Renal cortex interstitium (tissue), 11 donors: Measurements from ENCODE around the gene CTU2. TPM values are rescaled to one million over a fixed set of nuclear protein-coding genes. Genes with fewer than 3 reads are reported as not detected.

Source experiments
- DNase-seq, 11 donors: peaks; one replicate each; pipeline ENCODE4 v3.0.0-alpha.2; 2013; ENCODE audit warnings: low read depth in 9 of 11, low spot score in 4 of 11; ENCODE audit errors: extremely low read depth in 1 of 11
- polyA plus RNA-seq, 3 donors: library from polyadenylated mRNA; unstranded; fragments of 120-200 nt; gene quantifications; one replicate each; pipeline ENCODE4 v1.2.1, GENCODE V29; 2013; ENCODE audit not compliant: insufficient read length in 3 of 3

CTU2 gene
- polyA plus RNA-seq, 3 donors, result 10.1 to 17.8 (median 13.3) TPM

DNA sequence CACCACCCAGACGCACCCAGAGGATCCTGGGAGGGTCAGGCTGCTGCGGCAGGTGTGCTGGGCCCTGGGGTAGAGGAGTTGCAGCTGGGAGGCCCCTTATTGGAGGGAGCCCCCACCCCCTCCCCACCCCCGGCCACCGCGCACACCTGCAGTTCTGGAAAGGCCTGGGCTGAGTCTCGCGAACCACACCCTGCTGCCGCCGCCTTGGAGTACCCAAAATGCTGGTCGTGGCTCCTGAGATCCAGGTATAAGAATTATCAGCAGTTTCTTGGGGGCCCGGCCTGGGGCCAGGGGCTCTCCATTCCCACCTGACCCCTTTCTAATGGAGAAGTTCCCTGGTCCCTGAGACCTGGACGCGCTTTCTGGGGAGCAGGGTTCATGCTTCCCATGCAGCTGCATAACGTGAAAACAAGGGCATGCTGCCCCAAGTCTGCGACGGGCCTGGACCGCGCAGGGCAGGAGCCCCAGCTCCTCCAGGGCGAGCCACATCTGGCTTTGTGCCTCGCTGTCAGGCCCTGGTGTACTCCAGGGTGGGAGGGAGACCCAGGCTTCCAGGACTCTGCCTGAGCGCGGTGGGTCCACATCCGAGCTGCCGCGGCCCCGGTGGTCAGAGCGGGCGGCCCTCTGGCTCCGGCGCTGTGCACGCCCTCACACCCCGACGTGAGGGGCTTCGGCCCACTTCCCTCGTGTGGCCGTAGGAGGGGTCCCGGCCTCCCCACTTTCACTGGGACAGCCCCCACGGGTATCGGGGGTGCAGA is 12.7 kb upstream of the CTU2 start:
- DNase-seq, result no peak

DNA sequence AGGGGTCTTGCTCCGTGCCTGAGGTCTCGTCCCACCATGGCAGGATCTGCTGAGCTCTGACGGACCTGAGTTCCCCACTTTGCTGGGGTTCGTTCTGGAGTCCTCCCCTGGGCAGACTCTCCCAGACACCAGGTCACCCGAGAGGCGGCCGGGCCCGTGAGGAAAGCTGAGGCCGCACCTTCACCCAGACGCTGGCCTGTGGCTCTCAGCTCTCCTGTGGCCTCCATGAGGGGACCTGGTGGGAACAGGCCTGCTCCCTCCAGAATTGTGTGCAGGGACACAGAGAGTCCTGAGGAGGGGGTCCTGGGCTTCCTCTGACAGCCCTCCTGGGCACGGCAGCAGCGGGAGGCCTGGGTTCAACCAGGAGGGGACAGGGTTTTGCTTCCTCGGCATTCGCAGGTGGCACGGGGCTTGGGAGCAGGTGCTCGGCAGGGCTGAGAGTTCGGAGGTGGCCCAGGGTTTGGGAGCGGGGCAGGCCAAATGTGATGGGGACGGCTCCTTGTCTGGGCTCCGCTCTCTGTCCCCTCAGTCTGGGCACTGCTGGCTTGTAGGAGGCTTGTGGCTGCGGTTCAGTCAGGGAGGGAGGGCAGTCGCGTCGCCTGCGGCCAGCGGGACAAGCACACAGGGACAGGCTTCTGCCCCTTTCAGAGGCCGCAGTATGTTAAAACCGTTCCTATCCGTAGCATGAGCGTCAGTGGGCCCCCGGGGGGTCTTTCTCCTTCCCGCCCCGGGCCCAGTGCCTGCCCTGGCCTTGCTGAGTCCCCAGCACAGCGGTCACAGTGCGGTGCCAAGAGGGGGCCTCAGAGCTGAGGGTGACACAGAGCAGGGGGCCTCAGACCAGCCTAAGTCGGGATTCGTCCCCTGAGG is 11.8 kb upstream of the CTU2 start:
- DNase-seq, result no peak

DNA sequence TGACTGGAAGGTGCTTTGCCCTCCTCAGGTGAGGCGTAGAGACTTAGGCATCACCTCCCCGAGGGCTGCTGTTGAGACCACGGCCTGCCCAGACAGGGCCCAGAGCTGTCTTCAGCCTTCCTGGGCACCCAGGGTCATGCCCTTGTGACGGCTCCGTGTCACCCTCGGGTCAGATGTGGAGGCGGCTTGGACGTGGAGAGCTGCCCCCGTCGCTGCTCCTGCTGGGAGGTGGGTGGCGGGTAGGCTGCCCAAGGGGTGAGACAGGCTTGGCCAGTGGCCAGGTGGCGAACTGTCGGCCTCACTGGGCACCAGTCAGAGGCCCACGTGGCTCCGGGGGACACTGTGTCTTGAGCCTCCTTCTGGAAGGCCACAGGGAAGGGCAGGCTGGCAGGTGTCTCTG is 11.1 kb upstream of the CTU2 start:
- no peak for DNase-seq

DNA sequence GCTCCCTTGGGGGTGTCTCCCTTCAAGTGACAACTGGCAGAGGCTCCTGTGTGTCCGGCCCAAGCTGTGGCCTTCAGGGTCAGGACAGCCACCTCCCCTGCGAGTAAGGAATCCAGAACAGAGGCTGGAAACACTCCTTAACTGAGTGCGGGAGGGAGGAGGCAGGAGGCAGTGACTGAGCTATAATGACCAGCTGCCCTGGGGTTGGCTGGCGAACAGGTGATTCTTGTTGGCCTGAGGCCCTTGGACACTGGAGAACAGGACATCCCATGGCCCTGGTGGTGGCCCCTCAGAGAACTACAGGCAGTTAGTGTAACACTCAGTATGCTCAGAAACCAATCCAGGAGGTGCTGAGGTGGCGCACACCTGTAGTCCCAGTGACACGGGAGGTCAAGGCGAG is 10.6 kb upstream of the CTU2 start:
- DNase-seq, result no peak

DNA sequence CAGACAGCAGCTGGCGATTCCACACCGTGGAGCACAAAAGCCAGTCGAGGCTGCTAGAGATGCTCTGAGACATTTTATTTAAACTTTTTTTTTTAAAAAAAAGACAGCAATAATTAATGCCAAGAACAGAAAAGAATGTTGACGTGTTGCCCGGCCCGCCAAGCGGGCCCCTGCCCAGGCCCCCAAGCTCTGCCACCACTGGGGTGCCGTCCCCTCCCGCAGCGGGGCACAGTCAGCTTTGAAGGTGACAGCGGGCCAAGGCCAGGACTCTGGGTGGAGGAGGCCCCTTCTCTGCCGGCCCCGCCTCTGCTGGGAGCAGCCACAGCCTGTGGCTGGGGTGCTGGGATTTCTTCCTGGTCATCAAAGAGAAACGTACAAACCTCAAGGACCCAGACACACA is 9.9 kb upstream of the CTU2 start:
- DNase-seq, result no peak

DNA sequence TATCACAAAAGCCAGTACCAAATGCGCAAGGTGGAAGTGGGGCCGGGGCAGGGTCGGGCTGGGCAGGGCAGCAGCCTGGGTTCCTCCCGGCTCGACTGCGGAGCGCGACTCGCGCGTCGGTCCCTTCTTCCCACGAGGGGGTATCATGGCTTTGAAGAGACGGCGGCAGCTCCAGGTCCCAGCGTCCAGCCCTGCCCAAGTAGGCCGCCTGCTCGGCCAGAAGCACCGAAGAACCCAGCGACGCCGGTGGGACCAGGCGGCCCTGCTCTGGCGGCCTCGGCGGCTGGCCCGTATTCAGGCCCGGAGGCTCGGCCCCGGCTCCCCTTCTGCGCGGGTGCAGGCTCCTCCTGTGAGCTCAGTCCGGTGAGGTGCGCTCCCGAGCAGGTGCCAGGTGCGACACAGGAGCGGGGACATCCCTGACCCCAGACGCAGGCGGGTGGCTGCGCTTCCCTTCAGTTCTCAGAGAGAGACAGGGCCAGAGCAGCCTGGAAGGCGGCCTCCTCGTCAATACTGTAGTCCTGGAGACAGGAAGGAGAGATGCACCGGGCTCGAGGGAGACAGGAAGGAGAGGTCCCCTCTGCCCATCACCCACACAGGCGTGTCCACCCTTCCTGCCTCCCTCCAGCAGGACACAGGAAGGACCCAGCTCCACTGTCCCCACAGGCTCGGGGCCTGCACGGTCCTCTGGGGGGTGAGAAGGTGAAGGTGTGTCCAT is 9.0 kb upstream of the CTU2 start:
- no peak for DNase-seq

DNA sequence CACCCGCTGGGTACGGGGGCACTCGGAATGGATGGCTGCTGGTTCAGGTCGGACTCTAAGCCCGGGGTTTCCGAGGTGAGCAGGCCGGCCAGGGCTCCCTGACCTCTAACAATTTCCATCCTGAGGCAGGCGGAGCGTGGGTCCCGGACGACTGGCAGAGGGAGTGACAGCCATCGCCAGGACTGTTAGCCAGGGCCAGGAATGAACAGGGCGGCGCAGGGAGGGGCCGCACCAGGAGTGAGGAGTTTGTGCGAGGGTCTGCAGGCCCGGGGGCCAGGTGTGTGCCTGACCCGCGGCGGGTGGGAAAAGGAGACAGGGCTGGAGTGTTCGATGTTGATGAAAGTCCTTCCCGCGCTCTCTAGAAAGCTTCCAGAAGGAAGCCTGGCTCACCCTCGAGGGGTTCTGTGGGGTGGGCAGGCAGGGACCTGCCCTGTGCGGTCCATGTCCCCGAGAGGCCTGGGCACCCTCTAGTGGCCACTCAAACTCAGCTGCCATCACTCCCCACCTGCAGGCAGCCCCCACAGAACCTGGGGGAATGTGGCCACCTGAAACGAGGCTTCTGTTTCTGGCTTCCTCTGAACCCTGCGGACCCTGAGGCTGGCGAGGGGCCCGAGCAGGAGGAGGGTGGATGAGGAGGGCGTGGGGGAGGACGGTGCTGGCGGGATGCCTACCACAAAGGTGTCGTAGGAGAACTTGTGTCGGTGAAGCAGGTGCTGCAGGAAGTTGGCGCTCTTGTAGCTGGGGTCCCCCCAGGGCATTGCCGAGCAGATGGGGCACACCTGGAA is 8.3 kb upstream of the CTU2 start:
- no peak for DNase-seq

DNA sequence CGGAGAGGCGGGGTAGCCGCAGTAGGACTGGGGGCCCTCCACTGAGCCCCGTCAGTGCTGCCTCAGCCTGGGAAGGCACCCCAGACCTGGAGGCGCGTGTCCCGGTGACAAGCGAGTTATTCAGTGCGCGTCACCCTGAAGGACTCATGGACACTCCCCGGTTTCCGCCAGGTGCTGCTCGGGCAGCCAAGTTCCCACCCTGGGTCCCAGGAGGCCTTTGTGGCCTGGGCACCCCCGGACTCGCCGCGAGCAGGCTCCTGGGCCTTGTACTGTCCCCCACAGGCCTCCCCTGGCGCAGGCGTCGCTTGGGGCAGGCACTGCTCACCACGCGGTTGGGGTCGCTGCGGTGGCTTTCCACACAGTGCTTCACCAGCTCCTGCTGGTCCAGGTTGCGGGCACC is 7.7 kb upstream of the CTU2 start:
- DNase-seq, result no peak

DNA sequence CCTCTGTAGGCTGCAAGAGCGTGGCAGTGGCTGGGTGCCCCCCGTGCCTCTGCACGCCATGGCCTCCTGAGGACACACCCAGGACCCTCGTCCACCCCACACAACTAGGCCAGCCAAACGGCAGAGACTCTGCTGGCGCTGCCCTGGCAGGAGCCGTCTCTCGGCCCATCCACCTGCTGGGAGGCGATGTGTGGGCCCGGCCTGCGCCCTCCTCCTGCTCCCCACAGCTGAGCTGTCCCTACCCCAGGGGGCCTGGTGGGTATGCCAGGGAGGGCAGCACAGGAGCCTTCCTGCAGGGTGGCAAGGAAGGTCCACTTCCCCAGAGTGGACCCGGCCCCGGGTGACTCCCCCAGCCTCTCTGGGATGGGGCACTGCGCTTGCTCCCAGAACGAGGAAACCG is 7.1 kb upstream of the CTU2 start:
- DNase-seq, result no peak

DNA sequence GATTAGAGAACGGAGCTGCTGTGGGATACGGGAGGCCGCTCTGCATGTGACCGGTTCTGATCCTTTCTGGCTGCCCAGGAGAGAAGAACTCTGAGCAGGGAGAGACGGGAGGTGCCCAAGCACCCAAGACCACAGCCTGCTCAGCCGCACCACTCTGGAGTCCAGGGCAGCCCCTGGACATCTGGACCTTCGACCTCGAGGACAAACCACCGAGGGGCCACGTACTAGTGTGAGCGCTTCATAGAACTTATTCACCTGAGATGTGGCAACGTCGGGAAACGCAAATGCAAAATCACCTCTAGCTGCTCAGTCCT is 6.0 kb upstream of the CTU2 start:
- DNase-seq, result no peak

DNA sequence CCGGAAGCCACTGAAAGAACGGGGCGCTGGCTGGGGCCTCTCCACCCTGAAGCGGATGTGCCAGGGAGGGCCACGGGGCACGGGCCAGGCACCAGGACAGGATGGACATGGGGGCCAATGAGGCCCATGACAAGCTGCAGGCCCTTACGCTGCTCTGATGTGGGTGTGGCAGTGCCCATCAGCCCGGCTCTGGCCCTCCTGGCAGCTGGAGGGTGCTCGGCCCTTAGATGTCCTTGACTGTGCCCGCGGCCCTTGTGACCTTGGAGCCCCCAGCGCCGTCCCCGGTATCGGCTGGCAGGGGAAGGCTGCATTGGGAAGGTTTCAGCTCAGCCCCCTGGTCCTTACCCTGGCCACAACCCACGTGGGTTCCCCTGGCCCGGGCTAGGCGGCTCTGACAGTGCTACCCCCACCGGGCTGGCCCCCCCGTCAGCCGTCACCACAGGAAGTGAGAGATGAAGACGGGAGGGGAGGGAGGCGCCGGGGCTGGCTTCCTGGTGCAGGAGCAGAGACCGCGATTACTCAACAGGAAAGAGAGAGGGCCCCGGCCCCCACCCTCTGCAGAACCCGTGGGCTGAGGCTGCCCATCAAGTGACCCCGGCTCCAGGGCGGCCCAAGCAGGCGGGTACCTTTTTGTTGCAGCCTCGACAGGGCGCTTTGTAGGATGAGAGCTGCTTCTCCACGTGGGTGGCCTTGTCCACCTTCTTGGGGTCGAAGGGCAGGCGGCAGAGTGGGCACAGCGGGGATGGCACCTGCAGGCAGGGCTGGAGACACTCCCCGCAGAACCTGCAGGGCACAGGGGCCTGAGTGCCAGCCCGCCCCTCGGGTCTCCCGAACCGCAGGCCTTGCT is 5.4 kb upstream of the CTU2 start:
- DNase-seq, result peak in 6 of 11 donors; percentile 19 to 47 (median 43)

DNA sequence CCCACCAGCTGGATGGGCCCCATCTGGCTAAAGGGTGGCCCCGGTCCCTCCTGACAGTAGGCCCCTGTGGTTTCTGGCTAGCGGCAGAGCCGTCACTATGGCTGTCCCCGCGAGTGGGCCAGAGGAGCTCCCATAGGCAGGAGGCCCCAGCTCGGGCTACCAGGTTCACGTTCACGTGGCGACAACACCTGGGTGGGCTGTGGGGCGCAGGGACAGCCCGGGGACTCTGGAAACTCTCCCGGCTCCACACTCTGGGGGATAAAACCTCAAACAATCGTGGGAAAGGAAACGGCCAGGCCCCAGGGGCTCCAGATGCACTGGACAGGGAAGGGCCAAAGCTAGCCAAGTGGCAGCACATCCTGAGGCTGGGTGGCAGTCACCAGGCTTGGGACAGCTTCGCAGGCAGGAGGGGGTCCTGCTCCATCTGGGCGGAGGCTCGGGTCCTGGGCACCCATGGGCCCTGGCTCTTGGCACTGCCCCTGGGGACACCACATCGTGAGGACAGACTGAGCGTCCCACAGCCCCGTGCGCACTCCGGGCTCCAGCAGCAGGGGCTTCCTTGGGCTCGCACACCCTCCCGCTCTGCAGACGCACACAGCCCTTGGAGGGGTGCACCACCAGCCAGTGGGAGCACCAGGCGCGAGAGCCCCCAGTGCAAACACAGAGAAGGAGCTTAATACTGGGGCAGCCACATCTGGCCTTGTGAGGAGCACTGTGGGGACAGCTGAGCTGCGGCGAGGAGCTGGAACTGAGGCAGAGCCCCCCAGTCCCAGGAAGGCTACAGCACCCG is 4.5 kb upstream of the CTU2 start:
- DNase-seq, result no peak

DNA sequence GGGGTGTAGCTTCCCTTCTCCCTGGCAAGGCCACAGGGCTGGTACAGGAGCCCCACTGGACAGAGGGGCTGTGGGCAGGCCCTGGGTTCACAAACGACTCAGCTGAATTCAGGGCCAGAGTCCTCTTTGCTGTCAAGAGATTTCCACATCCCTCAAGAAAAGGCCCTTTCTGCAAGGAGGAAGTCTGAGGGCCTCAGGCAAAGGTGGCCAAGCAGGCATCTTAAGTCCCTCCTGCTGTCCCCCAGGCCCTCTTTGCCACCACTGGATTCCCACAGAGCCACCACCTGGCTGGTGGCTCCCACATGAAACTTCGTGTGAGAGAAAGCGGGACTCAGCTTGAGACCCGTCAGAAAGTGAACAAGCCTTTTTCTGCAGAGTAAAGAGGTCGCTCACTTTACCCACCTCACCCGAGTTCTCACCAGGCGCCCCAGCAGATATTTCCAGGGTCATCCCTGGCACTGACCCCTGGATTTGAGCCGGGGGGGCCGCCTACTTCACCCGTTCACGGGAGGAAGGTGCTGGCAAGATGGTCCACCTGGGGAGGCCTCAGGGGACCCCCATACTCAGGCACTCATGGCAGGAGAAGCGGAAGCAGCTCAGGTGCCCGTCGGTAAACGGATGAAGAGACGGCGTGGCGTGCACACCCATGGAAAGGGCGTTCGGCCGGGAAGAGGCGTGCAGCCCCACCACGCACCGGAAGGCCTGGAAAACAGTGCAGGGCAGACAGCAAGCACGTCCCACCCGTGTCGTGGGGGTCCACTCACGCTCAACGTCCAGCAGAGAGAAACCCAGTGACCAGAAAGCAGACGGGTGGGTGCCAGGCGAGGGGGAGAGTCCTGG is 3.7 kb upstream of the CTU2 start:
- DNase-seq, result no peak

DNA sequence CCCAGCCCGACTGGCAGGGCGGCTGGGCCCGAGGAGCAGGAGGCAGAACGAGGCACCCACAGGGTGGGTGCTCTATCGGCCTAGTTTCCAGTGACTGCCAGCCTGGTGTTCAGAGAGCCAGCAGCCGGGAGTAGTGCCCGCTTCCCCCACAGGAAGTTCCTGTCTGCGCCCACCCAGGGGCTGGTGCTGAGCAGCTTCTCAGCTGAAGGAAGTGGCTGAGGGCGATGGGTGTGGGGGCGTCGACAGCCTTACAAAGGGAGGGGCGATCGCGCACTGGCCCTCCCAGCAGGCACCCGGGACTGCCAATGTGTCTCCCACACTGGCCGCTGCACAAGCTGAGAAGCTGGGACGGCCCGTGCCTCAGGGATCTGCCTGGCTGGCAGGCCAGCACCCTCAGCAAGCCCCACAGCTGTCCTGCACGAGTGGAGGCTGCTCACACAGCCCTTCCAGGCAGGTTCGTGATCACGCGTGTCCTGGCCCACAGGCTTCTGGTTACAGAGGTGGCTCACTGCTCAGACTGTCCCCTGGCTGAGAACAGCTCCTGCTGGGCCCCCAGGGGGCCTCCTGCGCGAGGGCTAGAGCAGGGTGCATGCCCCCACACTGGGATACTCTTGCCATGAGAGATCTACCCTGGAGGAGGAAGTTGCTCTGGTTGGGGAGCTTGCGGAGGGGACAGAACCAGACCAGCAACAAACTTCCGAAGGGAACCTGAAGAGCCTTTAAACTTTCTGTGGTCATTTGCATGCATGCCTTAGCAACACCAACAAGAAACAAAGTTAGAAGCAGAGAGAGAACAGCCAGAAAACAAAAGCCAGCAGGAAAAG is 2.6 kb upstream of the CTU2 start:
- DNase-seq, result no peak

DNA sequence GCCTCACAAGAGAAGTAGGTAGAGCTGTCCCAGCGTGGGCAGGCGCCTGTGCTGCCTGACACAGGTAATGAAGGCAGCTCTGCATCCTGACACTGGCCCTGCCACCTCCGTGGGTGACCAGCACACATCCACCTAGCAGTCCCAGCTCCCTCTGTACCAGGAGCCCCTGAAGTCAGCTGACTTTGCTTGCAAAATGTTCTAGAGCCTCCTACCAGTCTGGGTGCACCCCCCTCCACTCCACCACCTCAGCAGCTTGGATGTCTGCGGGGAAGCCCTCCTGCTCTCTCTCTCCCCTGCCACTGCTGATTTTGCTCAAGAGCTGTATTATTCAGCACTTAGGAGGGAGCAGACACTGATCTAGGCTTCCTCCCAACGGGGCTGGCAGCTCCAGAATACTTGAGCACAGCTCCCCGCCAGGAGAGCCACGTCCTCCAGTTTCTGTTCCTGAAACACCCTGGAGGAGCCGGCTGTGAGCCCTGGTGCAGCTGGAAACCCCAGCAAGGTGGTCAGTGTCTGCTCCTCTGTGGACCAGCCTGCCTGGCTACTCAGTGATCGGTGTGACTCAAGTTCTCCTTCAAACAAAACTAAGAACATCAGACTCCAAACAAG is 1.1 kb upstream of the CTU2 start:
- DNase-seq, result no peak

DNA sequence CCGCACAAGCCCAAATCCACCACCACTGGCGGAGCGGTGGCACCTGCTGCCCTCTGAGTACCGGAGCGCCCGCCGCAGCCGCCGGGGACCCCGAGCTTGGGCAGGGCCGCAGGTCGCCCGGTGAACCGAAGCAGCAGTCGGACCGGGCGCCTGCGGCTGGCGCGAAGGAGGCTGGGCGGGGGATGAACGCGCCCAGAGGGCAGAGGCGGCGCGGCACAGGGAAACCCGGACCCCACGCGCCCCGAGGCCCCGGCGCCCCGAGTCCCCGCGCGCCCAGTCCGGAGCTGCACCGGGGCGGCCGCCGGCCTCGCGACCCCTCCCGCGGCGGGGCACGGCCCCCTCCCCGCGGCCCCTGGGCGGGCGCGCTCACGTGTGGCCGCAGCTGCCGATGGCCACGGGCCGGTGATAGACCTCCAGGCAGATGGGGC is 488 bp upstream of the CTU2 start:
- DNase-seq, result no peak
